Stimulated activated CD8-positive, alpha-beta memory T cell treated with anti-CD3 and anti-CD28 coated beads, Interleukin-15, amount 100 ng/mL, for 4 hours (primary cell): ENCODE measurements around the gene SLC34A1.
"Not testable (repeated sequence)": the region's sequence is repeated elsewhere in the genome, so short reads cannot be mapped to it uniquely, and the experiment has no call there.

ENCODE experiments used
- DNase-seq, 2 donors: peaks; one replicate each; pipeline ENCODE4 v3.0.0-alpha.2; 2020; ENCODE audit warnings: low read depth in 2 of 2

SLC34A1 gene

DNA sequence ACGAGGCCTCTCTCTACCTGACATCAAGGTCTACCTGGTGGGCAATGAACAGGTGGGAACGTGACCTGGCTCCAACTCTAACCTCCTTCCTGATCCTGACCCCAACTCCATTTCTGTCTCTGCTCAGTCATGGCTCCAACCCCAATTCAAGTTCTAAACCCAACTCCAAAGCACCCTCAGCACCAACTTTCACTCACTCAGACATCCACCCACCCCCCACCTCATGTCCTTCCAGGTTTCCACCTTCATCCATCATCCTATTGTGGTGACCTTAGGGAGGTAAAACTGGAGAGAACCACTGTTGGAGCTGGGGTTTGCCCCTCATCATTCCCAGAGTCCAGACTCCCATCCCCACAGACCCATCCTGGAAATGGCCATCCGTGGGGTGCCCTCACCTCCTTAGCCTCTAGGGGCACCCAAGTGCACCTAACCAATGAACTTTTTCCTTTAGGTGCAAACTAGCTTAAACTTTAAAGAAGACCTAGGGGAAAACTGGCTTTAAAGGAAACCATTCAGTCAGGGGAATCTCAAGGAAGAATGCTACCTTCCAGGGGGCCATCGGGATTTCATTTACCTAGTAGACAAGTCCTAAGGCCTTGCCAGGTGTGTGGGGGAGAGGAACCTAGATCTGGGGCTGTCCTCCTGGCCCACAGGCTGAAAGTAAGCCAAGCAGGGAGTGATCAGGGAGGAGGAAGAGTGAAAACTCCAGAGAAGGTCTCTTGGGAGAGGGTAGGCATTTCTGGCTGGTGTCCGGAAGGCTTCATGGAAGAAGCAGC, 15.2 kb upstream of the SLC34A1 start:
- no peak for DNase-seq

DNA sequence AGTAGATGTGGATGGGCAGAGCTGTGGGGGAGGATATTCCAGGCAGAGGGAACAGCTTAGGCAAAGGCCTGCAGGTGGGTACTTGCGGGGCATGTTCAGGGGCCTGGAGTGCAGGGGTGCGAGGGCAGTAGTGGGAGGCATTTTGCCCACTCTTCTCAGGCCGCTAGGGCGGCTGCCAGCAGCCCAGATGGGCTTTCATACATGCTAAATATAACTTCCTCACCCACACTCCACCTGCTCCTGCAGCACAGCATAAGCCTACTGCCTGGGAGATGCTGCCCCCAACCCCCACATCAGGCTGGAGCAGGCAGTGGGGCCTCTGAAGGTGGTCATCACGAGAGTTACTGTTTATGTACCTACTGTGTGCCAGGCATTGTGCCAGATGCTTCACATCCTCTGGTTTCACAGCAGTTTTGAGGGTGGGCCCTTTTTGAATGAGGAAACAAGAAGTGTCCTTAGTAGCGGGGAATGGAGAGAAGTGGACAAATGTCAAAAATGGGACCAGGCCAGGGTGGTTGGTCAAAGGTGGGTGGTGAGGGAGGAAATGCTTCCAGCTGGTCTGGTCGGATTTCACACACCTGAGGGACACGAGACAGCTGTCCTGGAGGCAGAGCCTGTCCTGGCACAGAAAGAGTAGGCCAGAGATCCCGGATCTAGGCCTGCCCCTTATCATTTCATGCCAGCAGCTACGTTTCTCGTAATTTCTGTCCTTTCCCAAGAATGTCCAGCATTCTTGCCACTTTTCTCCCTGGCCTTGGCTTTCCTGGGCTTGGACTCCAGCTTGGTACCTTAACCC, 14.4 kb upstream of the SLC34A1 start:
- DNase-seq, result no peak

DNA sequence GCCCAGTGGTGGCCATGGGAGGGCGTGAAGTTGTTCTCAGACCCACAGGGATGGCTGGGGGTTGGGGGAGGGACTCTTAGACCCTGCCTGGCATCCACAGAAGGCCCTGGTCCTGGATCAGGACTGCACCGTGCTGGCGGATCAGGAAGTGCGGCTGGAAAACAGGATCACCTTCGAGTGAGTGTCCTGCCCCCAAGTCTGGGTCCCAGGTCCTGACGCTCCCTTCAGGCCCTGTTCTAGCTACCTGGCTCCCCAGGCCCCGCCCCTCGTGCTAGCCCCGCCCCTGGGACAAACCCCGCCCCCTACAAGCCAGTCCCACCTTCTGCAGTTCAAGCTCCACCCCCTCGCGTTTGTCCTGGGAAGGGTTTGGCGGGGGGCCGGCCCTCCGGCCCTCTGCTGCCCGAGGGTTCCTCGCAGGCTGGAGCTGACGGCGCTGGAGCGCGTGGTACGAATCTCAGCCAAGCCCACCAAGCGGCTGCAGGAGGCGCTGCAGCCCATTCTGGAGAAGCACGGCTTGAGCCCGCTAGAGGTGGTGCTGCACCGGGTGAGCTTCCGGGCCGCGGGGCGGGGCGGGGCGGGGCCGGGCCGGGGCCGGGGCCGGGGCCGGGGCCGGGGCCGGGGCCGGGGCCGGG, 13.6 kb upstream of the SLC34A1 start:
- DNase-seq, result peak in 1 of 2 donors; percentile 25

DNA sequence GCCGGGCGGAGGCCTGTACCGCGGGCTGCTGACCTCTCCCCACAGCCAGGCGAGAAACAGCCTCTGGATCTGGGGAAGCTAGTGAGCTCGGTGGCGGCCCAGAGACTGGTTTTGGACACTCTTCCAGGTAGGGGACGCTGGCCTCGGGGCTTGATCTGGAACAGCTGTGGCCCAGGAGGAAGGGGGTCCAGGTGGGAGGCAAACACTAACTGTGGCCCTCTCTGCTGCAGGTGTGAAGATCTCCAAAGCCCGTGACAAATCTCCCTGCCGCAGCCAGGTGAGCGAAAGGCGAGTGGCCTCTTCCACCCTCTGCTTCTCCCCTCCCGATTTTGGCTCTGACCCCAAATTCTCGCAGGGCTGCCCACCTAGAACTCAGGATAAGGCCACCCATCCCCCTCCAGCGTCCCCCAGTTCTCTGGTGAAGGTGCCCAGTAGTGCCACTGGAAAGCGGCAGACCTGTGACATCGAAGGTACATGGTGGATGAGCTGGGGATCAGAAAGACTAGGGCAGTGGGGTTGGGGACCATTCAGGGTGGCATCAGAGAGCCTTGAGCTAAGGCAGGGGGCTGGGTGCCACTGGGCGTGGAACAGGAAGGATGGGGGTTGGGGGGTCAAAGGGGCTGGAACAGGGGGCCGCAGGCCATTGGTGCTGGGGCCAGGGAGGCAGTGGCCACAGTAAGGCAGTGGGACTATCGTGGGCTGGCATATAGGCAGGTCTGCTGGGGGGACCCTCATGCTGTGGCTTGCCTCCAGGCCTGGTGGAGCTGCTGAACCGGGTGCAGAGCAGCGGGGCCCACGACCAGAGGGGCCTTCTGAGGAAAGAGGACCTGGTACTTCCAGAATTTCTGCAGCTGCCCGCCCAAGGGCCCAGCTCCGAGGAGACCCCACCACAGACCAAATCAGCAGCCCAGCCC, 12.9 kb upstream of the SLC34A1 start:
- DNase-seq, result no peak

DNA sequence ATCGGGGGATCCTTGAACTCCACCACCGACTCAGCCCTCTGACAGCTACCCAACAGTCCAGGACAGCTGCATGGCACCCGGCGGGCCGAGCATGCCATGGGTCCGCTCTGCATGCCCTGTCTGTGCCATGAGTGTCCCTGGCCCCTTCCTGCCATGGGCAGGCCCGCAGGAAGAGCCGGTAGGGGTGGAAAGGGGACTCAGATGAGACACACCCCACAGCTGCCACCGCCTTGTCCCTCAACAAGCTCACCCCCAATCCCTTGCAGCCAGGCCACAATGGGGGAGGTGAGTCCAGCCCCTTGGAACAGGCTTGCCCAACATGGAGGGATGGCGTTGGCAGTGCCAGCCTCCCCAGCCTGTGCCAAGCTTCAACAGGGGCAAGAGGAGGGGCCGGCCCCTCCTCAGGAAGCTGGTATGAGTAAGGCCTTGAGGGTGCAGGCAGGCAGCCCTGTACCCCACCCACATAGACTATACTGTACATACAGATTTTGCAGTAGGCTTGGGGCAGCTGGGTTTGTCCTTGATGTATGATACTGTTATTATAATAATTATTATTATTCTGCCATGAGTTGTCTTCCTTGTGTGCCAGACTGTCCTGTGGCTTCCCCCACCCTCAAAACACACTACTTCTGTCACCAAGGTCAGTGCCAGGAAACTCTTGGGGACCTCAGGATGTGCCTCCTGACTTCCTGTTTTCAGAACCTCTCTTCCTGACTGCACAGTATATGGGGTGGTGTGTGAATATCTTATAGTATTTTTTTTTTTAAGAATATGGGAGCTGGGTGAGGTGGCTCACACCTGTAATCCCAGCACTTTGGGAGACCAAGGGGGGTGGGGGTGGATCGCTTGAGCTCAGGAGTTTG, 12.0 kb upstream of the SLC34A1 start:
- no peak for DNase-seq

DNA sequence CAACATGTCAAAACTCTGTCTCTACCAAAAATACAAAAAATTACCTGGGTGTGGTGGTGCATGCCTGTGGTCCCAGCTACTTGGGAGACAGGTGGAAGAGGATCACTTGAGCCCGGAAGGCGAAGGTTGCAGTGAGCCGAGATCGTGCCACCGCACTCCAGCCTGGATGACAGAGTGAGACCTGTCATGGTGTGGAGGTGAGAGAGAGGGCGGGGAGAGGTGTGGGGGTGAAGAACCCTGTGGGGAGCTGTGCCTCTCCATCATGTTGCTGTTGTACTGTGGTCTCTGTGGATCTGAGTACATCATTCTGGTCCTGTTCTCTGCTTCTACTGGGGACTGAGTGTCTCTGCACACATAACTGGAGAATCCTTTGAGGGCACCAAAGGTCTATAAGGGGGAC, 11.3 kb upstream of the SLC34A1 start:
- no peak for DNase-seq

DNA sequence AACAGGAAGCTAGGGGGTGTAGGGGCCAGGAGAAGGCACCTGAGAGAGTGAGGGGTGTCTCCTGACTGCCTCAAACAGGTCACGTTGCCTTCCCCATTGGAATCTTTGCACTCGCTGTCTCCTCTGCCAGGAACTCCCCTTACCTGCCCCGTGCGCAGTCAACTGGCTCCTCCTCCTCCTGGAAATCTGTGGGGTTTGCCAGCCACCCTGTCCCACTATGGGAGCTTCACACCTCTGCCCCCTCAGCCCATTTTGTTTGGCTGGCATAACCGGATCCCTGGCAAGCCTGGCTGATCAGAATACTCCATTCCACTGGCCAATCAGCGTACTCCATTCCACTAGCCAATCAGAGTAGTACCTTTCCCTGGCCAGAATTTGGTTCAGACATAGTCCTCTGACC, 10.4 kb upstream of the SLC34A1 start:
- no peak for DNase-seq

DNA sequence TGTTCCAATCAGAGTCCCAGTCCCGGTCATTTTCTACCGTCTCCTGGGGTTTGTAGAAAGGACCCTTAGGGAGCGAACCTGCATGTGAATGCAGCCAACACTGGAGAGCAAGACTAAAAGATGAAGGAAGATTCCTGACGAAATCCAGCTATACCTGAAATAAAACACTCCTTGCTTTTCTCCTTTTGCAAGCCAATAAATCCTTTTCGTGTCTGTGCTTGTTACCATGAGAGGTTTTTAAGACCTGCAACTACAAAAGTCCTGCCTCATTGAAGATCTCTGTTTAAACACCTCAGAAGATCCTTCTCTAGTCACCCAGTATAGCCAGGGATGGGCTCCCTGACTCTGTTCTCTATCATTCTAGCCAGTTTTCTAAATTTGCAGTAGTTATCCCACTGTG, 10.0 kb upstream of the SLC34A1 start:
- DNase-seq, result no peak

DNA sequence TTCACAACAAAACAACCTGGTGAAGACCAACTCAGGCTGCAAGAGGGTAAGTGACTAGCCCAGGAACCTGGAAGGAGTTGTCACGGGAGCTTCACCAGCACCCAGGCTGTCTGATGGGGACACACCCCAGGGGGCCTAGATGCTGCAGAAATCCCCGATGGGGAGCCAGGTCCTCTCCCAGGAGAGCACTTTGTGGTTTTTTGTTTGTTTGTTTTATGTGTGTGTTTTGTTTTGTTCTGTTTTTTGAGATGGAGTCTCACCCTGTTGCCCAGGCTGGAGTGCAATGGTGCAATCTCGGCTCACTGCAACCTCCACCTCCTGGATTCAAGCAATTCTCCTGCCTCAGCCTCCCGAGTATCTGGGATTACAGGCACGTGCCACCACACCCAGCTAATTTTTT, 8.7 kb upstream of the SLC34A1 start:
- not testable (repeated sequence) for DNase-seq

DNA sequence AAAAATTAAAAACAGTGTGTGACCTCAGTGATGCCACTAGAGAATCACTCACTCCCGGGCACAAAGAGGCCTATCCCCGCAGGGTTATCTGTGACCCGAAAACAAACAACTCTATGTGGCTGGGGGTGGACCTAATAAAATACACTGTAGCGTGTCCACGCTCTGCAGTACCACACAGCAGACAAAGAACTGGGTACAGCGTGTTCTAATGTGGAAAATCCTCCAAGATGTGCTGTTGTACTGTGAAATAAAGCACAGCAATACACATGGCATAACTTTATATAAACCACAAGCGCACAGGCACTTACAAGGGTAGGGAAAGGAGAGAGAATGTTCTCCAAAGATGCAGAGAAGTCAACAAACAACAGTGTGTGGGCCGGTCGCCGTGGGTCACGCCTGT, 8.1 kb upstream of the SLC34A1 start:
- DNase-seq, result no peak

DNA sequence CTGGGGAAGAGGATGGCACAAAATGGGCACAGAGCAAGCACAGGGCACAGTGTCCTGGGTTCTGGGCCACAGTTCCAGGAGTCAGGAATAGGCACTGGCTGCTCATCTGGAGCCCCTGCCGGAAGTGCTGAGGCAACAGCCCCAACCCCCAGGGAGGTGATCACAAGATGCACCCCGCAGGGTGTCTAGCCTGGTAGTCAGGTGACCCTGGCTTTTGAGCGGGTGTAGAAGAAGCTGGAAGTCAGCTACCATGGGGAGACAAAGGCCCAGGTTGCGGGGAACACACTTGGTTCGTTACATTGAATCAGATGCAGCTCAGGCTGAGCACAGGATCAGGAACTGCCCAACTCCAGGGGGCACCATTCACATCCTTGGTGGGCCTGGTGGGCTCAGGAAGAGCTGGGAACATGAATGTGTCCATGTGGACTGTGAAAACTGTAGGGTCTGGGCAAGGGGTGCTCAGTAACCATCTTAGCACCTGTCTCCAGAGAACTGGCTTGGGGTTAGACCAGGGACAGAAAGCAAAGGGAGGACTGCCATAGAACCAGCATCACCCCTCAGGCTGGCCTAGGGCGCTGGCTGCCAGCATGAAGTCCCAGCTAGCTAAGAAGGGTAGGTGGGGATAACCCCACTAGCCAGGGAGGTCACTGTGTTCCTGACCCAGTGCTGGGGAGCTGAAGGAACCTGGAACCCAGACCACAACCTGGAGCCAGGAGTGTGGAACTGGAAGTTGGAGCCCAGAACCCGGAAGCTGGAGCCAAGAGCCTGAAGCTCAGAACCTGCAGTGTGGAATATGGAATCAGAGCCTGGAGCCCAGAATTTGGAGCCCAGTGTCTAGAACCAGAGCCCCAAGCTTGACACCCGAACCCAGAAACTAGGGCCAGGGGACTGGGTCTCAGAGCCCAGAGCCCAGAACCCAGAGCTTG, 6.1 kb upstream of the SLC34A1 start:
- DNase-seq, result no peak

DNA sequence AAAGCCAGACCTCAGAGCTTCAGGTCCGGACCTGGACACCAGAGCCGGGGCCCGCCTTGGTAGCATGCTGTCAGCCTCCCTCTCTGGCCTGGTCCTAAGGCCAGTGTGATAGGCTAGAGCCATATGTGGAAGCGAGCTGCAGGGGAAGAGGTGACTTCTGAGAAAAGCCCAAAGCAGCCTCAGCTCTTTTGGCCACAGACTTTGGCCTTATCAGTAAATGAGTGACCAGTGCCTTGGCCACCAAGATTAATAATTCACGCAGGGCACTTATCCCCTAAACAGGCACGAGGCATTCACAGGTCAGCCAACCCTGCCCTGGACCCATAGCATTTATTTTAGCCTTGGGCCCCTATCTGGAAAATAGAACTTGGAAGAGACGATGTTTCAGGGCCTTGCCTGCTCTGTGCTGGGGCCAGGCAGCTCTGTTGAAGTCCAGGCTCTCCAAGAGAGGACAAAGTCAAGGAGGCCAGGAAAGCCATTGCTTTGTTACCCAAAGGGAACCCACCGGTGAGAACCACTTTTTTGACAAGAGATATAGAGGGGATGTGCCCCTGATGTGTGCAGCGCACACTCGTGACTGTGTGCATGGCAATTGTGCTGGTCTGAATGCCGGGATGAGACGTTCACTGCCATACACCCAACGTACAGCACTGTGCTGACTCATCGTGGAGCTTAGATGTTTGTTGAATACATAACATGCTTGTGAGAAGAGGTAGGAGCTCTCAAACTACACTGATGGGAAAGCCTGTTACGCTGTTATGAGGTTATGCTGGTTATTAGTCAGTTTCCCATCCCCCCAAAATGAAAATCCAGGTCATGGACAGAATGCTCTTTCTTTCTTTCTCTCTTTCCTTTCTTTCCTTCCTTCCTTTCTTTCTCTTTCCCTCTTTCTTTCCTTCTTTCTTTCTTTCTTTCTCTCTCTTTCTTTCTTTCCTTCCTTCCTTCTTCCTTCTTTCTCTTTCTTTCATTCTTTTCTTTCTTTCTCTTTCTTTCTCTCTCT, 5.0 kb upstream of the SLC34A1 start:
- DNase-seq, result no peak

DNA sequence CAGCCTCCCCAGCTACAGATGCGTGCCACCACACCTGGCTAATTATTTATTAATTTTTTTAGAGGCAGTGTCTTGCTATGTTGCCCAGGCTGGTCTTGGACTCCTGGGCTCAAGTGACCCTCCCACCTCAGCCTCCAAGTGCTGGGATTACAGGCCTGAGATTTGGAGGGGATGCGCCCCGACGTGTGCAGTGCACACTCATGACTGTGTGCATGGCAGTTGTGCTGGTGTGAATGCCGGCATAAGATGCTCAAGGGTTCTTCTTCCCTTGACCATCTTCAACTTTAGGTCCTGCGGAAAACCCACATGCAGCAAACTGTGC, 3.5 kb upstream of the SLC34A1 start:
- no peak for DNase-seq

DNA sequence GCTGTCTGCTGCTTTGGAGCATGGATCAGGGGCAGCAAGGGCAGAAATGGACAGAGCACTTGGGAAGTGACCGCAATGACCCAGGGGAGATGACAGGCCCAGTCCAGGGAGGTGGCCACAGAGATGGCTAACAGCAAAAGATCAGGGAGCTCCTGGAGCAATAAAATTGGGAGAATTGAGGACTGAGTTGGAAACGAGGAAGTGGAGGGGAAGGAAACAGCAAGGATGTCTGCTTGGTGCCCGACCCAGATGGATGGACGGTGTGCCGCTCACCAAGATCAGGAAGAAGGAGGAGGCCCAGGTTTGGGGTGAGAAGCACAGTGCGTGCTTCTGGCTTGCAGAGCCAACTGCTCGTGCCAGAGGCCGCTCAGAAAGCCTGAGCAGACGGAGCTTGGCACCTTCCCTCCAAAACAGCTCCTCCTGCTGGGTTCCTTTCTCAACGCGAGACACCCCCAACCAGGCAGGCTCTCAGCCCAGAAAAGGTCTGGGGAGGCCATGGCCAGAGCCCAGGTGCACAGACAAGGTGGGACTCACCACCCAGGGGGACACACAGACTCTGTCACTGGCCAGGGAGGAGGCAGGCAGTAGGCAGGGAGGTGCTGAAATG, 1.7 kb upstream of the SLC34A1 start:
- no peak for DNase-seq

DNA sequence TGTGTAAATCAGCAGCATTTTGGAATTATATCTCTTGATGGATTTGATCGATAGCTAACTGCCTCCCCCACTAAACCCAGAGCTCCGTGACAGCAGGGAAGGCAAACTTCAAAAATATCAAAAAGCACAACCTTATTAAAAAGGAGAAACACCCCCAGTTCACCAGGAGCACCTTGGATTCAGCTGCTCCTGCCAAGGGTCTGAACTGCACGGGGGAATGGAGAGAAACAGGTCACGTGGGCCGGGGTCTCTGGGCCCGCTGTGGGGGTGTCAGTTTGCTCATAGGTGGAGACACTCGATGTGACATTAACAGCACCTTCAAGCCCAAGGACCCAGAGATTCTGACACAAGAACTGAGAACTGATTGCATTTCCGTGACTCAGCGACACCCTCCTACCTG, 1.1 kb upstream of the SLC34A1 start:
- no peak for DNase-seq

DNA sequence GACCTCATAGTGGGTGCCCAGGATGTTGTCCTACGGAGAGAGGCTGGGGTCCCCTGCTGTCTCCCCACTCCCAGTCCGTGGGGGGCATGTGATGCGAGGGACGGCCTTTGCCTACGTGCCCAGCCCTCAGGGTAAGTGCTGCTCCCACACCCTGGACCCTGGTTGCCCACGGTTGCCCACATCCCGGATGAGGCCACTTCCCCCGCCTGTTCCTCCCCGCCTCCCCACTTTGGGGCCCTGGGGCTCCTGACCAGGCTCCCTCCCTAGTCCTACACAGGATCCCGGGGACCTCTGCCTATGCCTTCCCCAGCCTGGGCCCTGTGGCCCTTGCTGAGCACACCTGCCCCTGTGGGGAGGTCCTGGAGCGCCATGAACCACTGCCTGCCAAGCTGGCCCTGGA, 1.5 kb downstream of the SLC34A1 start:
- DNase-seq, result no peak

DNA sequence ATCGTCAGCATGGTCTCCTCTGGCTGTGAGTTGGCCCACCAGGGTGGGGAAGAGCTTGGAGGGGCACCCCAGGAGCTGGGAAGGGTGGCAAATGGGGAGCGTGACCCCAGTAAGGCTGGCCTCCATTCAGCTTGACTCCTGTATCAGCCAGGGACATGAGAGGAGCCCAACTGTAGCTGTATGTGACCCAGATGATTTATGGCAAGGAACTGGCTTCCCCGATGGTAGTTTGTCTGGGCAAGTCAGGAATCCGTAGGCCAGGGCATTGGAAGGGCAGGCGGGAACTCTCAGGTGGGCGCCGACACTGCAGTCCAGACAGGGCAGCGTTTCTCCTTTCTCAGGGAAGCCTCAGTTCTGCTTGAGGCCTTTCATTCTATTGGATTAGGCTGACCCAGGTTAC, 2.3 kb downstream of the SLC34A1 start:
- DNase-seq, result no peak

DNA sequence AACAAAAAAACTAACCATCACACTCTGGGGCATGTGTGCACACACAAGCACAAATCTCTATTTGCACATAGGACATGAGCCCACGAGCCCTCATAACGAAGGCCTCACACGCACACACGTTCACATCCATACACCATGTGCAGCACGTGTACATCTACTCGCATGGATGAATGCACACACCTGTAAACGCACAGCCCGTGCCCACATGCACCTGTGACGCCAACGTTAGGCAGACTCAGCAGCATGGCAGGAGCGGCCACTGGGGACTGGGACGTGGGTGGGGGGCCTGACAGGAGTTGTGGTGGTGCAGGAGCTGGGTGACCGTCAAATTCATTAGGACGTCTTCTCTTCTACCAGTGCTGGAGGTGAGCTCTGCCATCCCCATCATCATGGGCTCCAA, 3.2 kb downstream of the SLC34A1 start:
- no peak for DNase-seq
